HG02870 (cell line): ENCODE results near the gene CFAP299.
"Not testable (repeated sequence)": the region's sequence is repeated elsewhere in the genome, so short reads cannot be mapped to it uniquely, and the experiment has no call there.

ENCODE experiments used
- ATAC-seq: cut with Tn5 transposase; IDR thresholded peaks from one replicate; pipeline ENCODE4 v1.9.1; 2021; ENCODE audit warnings: mild to moderate bottlenecking, moderate library complexity; ENCODE audit not compliant: unreplicated experiment

CFAP299 gene

DNA sequence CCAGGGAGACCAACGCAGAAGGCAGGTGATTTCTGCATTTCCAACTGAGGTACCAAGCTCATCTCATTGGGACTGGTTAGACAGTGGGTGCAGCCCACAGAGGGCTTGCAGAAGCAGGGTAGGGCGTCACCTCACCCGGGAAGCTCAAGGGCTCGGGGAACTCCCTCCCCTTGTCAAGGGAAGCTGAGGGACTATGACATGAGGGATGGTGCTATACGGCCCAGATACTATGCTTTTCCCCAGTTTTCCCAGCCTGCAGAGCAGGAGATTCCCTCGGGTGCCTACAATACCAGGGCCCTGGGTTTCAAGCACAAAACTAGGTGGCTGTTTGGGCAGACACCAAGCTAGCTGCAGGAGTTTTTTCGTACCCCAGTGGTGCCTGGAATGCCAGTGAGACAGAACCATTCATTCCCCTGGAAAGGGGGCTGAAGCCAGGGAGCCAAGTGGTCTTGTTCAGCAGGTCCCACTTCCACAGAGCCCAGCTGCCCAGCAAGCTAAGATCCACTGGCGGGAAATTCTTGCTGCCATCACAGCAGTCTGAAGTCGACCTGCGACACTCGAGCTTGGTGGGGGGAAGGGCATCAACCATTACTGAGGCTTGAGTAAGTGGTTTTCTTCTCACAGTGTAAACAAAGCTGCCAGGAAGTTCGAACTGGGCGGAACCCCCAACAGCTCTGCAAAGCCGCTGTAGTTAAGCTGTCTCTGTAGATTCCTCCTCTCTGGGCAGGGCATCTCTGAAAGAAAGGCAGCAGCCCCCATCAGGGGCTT, 103.9 kb downstream of the CFAP299 start:
- not testable (repeated sequence) for ATAC-seq

DNA sequence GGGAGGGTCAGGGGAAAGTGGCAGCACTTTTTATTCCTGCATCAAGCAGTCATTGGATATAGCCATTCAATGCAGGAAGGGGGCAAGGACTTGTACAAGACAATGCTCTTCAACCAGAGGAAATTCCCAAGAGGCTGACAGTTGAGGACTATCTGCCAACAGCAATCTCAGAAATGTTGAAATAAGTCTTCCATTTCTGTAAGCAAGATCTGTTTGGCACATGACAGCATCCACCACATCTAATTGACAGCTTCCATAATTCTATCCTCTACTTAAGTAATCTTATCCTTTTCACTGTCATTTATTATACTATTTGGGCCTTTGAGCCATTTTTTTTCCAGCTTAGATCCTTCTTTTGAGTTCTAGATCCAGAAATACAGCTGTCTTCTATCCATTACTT, 110.7 kb downstream of the CFAP299 start:
- no peak for ATAC-seq

DNA sequence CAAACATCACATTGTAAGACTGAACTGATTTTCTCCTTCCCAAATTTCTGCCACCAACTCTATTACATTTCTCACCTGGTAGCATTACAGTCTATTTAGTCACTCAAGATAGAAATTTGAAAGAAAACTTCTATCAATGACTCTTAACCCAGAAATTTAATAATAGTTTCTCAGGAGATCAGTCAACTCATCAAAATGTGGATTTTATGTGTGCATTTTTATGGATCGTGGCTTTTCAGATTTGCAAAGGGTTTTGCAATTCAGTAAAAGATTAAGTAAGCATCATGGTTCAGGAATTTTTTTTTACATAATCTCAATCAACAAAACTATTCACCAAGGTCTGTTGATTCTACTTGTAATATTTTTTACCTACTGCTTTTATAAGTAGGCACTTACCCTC, 111.1 kb downstream of the CFAP299 start:
- no peak for ATAC-seq

DNA sequence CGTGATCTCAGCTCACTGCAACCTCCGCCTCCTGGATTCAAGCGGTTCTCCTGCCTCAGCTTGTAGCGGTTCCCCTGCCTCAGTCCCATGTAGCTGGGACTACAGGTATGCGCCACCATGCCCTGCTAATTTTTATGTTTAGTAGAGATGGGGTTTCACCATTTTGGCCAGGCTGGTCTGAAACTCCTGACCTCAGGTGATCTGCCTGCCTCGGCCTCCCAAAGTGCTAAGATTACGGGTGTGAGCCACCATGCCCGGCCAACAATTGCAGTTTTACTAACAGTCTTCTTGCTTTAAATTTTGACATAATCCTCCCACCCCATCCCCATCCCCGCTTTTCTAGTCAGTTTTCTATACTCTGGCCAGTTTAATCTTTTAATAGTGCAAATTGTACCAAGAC, 112.0 kb downstream of the CFAP299 start:
- ATAC-seq = no peak

- ATAC-seq = no peak
These were observed 112.5 kb downstream of the CFAP299 start for GRCh38 chr4:80448056-80448455.

DNA sequence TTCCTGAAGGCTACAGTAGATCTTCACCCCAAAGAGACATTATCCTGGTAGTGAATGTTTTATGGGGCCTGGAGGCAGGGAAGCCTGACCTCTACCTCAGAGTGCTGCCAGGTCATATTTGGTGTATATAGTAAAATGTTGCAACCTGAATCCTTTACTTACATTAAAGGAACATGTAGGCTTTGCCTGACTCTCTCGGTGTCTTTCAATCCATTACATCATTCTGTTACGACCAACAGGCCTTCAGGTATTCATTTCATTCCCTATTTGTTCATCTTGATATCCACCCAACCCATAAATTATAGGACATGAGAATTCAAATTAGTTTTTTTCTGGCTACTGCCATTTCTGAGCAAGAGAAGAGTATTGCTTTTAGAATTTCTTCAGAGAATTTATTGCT, 116.5 kb downstream of the CFAP299 start:
- no peak for ATAC-seq

DNA sequence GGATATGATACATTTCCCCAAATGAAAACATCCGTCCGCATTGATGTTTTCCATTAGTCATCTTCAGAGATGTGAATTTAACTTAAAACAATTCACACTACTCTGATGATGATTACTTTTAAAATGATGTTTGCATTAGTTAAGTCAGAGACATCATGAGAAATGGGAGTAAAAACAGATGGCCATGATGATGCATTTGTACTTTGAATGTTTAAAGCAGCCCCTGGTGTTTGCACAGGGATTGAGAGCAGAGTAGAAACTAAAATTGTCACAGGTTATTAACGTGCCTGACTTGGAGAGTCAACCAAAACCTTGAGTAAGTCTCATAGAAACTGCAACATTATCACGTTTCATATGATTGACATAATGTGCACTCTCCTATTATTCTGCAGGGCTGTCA, 117.2 kb downstream of the CFAP299 start:
- ATAC-seq = no peak

GRCh38 chr4:80454040-80454439, 118.5 kb downstream of the CFAP299 start:
- no peak for ATAC-seq

DNA sequence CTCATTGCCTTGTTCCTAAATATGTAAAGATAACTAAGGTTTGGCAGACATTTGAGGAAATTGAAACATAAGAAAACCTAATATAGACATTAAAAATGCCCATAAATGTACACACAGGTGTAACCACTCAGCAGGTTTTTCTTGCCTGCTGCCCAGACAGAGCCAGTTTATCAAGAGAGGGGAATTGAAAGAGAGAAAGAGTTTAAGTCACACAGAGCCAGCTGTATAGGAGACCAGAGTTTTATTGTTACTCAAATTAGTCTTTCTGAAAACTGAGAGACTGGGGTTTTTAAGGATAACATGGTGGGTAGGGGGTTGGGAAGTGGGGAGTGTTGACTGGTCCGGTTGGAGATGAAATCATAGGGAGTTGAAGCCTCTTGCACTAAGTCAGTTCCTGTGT, 119.0 kb downstream of the CFAP299 start:
- ATAC-seq = no peak

DNA sequence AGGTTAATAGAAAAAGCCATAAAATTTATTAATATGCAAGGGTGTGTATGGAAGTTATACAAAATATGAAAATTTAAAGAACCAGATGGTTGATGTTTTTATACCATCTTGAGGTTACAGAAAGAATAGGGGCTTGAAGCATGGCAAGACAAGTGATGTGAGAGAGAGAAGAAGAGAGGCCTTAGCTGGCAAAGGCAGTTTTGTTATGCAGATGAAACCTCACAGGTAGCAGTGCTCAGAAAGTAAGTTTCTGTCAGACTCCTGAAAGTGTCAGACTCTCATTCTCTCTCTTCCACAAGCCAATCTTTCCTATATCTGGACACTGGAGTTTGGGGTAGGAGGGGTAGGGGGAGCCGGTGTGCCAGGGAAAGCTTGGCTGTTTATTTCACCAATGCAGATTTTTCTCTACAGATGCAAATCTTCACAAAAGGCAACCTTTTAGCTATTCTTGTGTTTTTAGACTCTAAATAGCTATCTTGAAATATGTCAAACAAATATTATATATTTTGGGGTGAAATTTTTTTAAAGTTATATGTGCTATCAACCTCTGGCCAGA, 124.5 kb downstream of the CFAP299 start:
- ATAC-seq = no peak

DNA sequence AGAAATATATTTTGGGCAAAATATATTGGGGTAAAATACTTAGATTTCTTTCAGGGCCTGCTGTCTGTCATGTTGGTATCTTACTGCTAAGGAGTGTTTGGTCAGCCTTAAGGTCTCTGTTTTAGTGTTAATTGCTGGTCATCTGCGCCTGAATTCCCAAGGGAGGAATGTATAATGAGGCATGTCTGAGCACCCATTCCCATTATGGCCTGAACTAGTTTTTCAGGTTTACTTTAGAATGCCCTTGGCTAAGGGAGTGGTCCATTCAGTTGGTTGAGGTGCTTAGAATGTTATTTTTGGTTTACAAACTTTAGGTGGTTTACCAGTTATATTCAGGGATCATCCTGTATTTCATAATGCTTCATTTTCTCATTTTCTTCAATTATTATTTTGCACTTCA, 125.9 kb downstream of the CFAP299 start:
- no peak for ATAC-seq

DNA sequence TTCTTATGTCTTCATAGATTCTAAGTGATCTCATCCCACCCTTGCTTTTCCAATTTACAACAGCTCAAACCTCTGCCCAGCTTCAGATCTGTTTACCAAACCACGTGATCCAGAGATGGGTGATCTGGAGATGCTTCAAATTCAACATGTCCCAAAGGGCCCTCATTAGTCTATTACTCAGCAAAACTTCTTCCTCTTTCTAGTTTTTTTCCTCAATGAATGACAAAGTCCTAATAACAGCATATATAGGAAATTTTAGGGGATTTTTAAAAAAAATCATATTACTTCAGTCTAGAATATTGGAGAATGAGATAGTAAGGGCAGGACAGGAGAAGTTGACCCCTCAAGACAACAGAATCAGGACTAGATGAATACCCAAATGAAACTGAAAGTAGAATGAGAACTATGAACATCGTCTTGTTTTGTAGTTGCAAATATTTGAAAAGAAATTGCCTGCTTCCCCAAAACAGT, 127.1 kb downstream of the CFAP299 start:
- ATAC-seq = no peak

- no peak for ATAC-seq
These were observed 128.0 kb downstream of the CFAP299 start for GRCh38 chr4:80463509-80463908.

GRCh38 chr4:80465238-80465637, 129.7 kb downstream of the CFAP299 start:
- ATAC-seq = no peak

DNA sequence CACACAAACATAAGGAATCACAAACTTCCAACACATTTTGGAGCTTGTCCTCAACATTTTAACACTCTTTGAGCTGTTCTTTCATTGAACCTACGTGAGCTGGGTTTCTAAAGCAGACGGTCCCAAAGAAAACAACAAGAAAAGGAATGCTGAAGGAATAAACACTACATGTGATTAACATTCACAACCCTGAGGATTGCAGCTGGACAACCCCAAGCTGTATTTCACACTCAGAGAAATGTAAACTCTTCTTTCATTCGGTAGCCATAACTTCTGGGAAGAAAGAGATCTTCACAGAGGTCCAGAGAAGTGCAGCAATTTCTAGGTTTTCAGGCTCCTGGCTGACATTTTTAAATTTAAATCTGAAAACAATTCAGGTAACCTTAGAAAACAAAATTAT, 130.2 kb downstream of the CFAP299 start:
- no peak for ATAC-seq

DNA sequence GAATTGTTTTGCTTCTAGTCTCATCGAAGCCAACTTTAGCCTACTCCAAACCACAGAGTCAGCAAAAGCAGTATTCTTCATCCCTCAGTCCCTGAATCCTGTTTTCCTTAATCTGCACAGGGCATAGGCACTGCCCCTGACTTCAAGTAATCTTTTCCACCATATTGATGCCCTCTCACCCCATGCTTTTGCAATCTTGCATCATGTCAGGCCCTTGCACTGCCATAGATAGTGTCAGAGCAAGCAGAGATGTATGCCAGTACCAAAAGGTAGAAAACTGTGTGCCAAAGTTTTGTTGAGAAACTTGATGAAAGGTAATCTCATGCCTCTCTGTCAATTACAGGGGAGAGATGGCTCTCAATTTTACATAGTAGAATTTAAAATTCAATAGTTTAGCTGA, 131.1 kb downstream of the CFAP299 start:
- no peak for ATAC-seq

- ATAC-seq = no peak
These were observed 136.2 kb downstream of the CFAP299 start for GRCh38 chr4:80471756-80472155.

- no peak for ATAC-seq
These were observed 139.7 kb downstream of the CFAP299 start for GRCh38 chr4:80475236-80475635.

DNA sequence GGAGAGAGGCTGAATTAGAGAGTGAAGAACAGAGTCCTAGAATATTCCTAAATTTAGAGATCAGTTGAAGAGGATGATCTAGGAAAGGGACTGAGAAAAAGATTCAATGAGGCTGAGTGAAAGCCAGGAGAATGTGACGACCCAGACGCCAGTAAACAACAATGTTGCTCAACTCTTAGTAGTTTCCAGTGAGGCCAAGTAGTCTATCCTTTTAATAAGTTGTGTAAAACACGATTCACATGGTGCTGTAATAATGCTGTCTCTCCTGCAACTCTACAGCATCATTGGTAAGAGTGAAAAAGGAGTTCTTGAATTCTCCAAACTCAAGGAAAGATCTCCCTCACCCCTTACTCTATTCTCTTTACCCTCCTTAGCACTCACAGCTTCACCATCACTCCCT, 140.3 kb downstream of the CFAP299 start:
- no peak for ATAC-seq

- no peak for ATAC-seq
These were observed 149.2 kb downstream of the CFAP299 start for GRCh38 chr4:80484712-80485111.

DNA sequence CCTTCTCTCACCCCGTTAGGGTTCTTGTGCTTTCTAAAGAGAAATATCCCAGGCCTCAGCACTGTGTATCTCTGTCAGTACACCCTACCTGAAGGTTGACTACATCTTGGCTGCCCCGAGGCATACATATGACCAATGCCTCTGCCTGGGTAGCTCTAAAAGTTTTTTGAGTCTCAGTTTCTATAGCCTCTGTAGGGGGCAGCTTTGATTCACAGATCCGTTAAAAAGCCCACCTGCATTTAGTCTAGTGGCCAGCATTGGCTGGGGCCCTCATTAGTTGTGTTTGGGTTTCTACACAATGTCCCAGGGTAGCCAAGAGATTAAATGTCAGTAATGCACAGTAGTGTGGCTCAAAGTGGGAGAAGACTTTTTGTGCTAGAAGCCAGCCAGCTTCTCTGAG, 151.1 kb downstream of the CFAP299 start:
- ATAC-seq = no peak

DNA sequence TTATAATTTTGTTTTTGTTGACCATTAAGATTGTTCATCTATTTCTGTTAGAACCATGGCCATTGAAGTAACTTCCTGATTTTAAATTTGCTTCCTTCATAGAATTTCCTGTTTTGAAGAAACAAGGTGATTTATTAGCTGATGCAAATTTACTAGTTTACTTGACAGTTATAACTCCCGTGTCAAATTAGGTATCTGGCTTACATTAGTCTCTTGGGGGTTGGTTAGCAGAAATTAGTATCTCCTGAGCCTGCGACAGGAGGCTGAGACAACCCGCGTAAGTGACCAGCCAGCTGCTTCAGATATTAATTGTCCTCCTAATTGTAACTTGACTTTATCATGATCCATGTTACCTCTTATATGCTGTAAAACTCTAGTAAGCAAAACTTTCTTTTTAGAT, 154.3 kb downstream of the CFAP299 start:
- ATAC-seq = no peak

GRCh38 chr4:80492761-80493160, 157.2 kb downstream of the CFAP299 start:
- no peak for ATAC-seq
